ENCODE measurements around the gene ARID1B.

Gene ARID1B

GRCh38 chr6:156852858-156853216, 75.7 kb downstream of the ARID1B start:
- no peak for DNase-seq (ENCODE audit: low read depth)

- no peak for DNase-seq (ENCODE audit: low read depth)
These were observed 76.6 kb downstream of the ARID1B start for GRCh38 chr6:156853733-156854132.

- no peak for DNase-seq (ENCODE audit: low read depth)
These were observed 77.4 kb downstream of the ARID1B start for GRCh38 chr6:156854466-156855161.

GRCh38 chr6:156857573-156857972, 80.4 kb downstream of the ARID1B start:
- DNase-seq (ENCODE audit: low read depth) = no peak

GRCh38 chr6:156859686-156860085, 82.5 kb downstream of the ARID1B start:
- DNase-seq (ENCODE audit: low read depth) = no peak

GRCh38 chr6:156862711-156863110, 85.5 kb downstream of the ARID1B start:
- DNase-seq (ENCODE audit: low read depth) = no peak

GRCh38 chr6:156863504-156863903, 86.3 kb downstream of the ARID1B start:
- no peak for DNase-seq (ENCODE audit: low read depth)

GRCh38 chr6:156864557-156864956, 87.4 kb downstream of the ARID1B start:
- no peak for DNase-seq (ENCODE audit: low read depth)

GRCh38 chr6:156865019-156865629, 87.9 kb downstream of the ARID1B start:
- peak; percentile 47 for DNase-seq (ENCODE audit: low read depth)

GRCh38 chr6:156866220-156867015, 89.2 kb downstream of the ARID1B start:
- DNase-seq (ENCODE audit: low read depth) = peak; percentile 50

- no peak for DNase-seq (ENCODE audit: low read depth)
These were observed 89.9 kb downstream of the ARID1B start for GRCh38 chr6:156867121-156867520.

- no peak for DNase-seq (ENCODE audit: low read depth)
These were observed 91.2 kb downstream of the ARID1B start for GRCh38 chr6:156868385-156868784.

- DNase-seq (ENCODE audit: low read depth) = no peak
These were observed 92.8 kb downstream of the ARID1B start for GRCh38 chr6:156869980-156870398.

- no peak for DNase-seq (ENCODE audit: low read depth)
These were observed 93.9 kb downstream of the ARID1B start for GRCh38 chr6:156870924-156871539.

GRCh38 chr6:156872903-156873302, 95.7 kb downstream of the ARID1B start:
- DNase-seq (ENCODE audit: low read depth) = no peak

GRCh38 chr6:156873654-156874380, 96.6 kb downstream of the ARID1B start:
- no peak for DNase-seq (ENCODE audit: low read depth)

GRCh38 chr6:156875062-156875461, 97.9 kb downstream of the ARID1B start:
- DNase-seq (ENCODE audit: low read depth) = no peak

- no peak for DNase-seq (ENCODE audit: low read depth)
These were observed 99.1 kb downstream of the ARID1B start for GRCh38 chr6:156876302-156876701.

- DNase-seq (ENCODE audit: low read depth) = no peak
These were observed 100.1 kb downstream of the ARID1B start for GRCh38 chr6:156877126-156877863.

GRCh38 chr6:156878681-156879080, 101.5 kb downstream of the ARID1B start:
- no peak for DNase-seq (ENCODE audit: low read depth)

GRCh38 chr6:156879186-156879585, 102.0 kb downstream of the ARID1B start:
- no peak for DNase-seq (ENCODE audit: low read depth)

All from fibroblast of gingiva (primary cell).